Panc1 (cell line): ENCODE measurements around the gene SPINK4.

Source experiments
- CTCF ChIP-seq: fragments of 450-650 bp; IDR thresholded peaks from 2 replicates; pipeline ENCODE4 v1.5.1; 2017; ENCODE audit warnings: mild to moderate bottlenecking
- REST ChIP-seq, 2 experiments: IDR thresholded peaks; 2 replicates each; pipeline ENCODE4 v1.6.1; 2011 to 2012; ENCODE audit warnings: low read depth in 2 of 2, control low read depth in 1 of 2, low read length in 1 of 2, mild to moderate bottlenecking in 1 of 2, moderate library complexity in 1 of 2; ENCODE audit not compliant: insufficient read depth in 1 of 2

DNA sequence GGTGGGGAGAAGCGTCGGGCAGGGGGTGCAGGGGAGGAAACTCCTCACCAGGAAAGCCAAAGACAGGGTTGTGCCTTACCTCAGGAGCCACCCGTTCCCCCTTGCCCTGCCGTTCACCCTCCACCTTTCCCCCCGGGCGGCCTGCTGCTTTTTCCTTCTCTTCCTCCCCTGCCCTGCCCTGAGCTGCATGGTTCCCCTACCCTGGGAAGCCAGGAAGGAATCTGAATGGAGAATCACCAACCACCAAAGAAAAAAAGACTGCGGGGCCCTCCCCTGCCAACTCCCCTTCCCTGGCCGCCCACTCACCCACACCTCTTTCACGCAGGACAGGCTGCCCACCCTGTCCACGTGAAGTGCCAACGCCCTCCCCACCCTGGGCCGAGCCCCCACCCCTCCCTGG is 49.5 kb downstream of the SPINK4 start:
- TF ChIP-seq REST (IDR thresholded peaks at IDR 0.05; ENCODE audit: insufficient read depth in 1 of 2, low read depth in 2 of 2, low read length in 1 of 2) (no peak), CTCF (no peak)
